Fibroblast of villous mesenchyme (primary cell): ENCODE results near the gene ATP1A2. TPM values are rescaled to one million over a fixed set of nuclear protein-coding genes. Genes with fewer than 3 reads are reported as not detected.

Experiments used
- DNase-seq: peaks from one replicate; pipeline ENCODE4 v3.0.0-alpha.2; 2010; ENCODE audit warnings: low read depth
- H3K4me3 ChIP-seq: 2 replicates; pipeline ENCODE4 v1.5.1; 2011; ENCODE audit warnings: low read depth, mild to moderate bottlenecking, low read length
- CTCF ChIP-seq: IDR thresholded peaks from 2 replicates; pipeline ENCODE4 v1.5.1; 2012; ENCODE audit warnings: low read depth, mild to moderate bottlenecking, low read length; ENCODE audit not compliant: insufficient read depth
- total RNA-seq: library from RNA; depleted of rRNA; stranded (reverse); fragments of >200 nt; gene quantifications from 2 replicates; pipeline ENCODE4 v1.2.3, GENCODE V29; 2012

Gene ATP1A2
- total RNA-seq, 1 donor: not detected

DNA sequence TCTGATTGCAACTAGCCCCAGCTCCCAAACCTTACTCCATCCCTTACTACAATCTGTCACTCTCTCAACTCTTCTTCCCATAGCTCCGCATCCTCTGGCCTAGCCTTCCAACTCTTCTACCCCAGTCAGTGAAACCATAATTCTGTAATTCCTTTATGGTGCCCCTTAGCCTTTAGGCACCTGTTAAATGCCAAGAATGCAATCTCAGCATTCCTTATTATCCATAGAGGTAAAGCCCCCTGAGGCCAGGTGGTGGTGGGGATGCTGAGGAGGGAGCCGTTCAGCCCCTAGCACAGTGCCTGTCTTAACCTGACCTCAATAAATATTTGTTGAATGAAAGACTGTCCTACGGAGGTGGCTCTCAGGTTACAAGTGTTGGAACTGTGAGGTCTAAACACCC, 14.0 kb downstream of the ATP1A2 start:
- DNase-seq: no peak
- TF ChIP-seq CTCF: no peak
- H3K4me3 ChIP-seq: no peak overlapping the region

- TF ChIP-seq CTCF: no peak
- H3K4me3 ChIP-seq: no peak overlapping the region
- no peak for DNase-seq
These were observed 14.4 kb downstream of the ATP1A2 start for GRCh38 chr1:160129966-160130365.

GRCh38 chr1:160130486-160130885, 14.9 kb downstream of the ATP1A2 start:
- no peak for TF ChIP-seq CTCF
- no peak for DNase-seq
- H3K4me3 ChIP-seq: no peak overlapping the region

- DNase-seq: no peak
- no peak overlapping the region for H3K4me3 ChIP-seq
- no peak for TF ChIP-seq CTCF
These were observed 15.4 kb downstream of the ATP1A2 start for GRCh38 chr1:160130939-160131338.

DNA sequence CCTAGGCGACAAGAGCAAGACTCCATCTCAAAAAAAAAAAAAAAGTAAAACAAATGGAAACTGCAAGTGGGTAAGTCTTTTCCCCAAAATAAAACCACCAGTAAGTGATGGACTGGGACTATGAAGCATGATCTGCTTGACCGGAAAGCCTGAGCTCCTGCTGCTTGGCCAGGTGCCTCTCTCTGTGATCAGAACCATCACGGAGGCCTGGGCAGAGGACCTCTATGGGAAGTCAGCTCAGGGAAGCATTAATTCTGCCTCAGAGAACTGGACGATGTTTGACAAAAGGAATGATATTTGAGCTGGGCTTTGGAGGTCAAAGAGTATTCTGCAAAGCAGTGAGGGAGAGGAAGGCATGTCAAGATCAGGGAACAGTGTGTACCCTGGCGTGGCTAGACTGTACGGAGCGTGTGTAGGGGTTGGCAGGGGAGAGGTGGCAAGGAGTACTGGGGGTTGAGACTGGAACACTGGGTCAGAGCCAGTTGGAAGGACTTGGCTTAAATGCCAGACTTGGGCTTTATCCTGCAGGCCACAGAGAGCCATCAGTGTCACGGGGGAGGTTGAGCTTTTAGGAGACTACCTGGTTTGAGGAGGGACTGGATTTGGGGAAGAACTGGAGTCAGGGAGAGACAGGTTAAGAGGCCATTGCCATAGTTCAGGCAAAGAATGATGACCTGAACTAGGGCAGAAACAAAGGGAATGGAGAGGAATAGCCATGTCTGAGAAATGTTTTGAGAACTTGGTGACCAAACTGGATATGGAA, 16.4 kb downstream of the ATP1A2 start:
- DNase-seq: no peak

DNA sequence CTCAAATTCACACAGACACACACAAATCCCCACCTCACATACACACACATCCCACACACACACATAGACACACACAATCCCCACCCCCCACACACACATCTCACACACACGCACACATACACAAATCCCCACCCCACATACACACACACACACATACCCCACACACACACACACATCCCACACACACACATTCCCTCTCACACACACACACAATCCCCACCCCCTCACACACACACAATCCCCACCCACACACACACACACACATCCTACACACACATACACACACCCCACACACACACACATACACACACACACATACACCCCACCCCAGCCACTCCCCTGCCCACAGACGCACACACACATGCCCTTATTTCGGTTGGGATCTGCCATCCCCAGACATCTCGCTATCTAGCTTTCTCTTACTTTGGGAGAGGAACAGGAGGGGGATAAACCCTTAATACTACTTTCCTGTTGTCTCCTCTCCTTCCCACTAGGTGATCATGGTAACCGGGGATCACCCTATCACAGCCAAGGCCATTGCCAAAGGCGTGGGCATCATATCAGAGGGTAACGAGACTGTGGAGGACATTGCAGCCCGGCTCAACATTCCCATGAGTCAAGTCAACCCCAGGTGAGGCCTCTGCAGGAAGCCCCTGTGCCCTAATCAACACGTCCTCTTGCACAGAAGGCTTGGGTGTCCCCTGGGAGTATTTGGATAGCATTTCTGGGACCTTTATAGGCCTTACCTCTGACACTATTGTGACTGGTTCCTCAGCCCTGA, 18.6 kb downstream of the ATP1A2 start:
- no peak overlapping the region for H3K4me3 ChIP-seq
- TF ChIP-seq CTCF: no peak
- DNase-seq: no peak

More for the DNA sequence above, 16.4 kb downstream of the ATP1A2 start:
- TF ChIP-seq CTCF: no peak
- H3K4me3 ChIP-seq: no peak overlapping the region
